ENCODE measurements around the gene PNPLA5.

- TF ChIP-seq NFIC (IDR thresholded peaks at IDR 0.05) = no peak
- no peak for TF ChIP-seq YY1 (IDR thresholded peaks at IDR 0.05; ENCODE audit: low read depth)
- no peak for TF ChIP-seq EP300 (IDR thresholded peaks at IDR 0.05; ENCODE audit: borderline replicate concordance)
- TF ChIP-seq CEBPB (IDR thresholded peaks at IDR 0.05) = no peak
- TF ChIP-seq ZBTB7A (IDR thresholded peaks at IDR 0.05; ENCODE audit: low read depth) = no peak
- no peak for TF ChIP-seq TAF1 (IDR thresholded peaks at IDR 0.05; ENCODE audit: low read depth)
- no peak for TF ChIP-seq USF1 (IDR thresholded peaks at IDR 0.05)
- TF ChIP-seq CREB1 (IDR thresholded peaks at IDR 0.05; ENCODE audit: low read depth) = no peak
- TF ChIP-seq TEAD4 (IDR thresholded peaks at IDR 0.05) = no peak
- no peak for TF ChIP-seq RAD21 (IDR thresholded peaks at IDR 0.05; ENCODE audit: low read depth)
- TF ChIP-seq REST (IDR thresholded peaks at IDR 0.05; ENCODE audit: low read depth) = no peak
Observed at GRCh38 chr22:43837666-43838065, 54.1 kb downstream of the PNPLA5 start.

Measured in Ishikawa (cell line).